Loucy (cell line): ENCODE measurements around the gene POU3F1.

Experiments used
- CTCF ChIP-seq: fragments of 200-600 bp; sonication (generic); conservative IDR thresholded peaks from 2 replicates; pipeline ENCODE4 v1.5.1; 2014; ENCODE audit warnings: mild to moderate bottlenecking, antibody characterized with exemption, low read length
- EZH2phosphoT487 ChIP-seq: fragments of 200-600 bp; IDR thresholded peaks from 2 replicates; pipeline ENCODE4 v1.6.1; 2018; ENCODE audit warnings: antibody characterized with exemption, mild to moderate bottlenecking, moderate library complexity, borderline replicate concordance

GRCh38 chr1:38076038-38076437 lies 29.4 kb upstream of the POU3F1 start:
- TF ChIP-seq EZH2phosphoT487 (no peak), CTCF (no peak)
